Measurements from ENCODE around the gene SPA17. TPM values are rescaled to one million over a fixed set of nuclear protein-coding genes. Genes with fewer than 3 reads are reported as not detected.

Gene SPA17
- total RNA-seq, 1 donor from 2014 or later: not detected

DNA sequence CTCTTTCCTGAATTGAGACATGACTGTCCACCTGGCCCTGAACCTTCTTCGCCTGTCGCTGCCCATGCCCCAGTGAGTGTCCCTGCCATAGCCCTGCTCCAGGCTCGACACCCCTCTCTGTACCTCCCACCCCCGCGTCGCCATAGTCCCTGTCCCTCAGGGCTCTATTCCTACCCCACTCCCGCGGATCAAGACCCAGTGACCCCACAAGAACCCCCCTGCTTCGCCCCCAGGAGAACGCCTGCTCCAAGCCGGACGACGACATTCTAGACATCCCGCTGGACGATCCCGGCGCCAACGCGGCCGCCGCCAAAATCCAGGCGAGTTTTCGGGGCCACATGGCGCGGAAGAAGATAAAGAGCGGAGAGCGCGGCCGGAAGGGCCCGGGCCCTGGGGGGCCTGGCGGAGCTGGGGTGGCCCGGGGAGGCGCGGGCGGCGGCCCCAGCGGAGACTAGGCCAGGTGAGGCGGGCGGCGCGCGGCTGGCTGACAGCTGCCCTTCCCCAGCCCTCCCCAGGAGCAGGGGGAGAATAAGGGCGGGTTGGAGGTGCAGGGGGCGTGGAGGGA lies 71.6 kb downstream of the SPA17 start:
- Histone ChIP-seq H3K4me3 (peak overlapping the region in 1 of 2 donors; percentile 55), H3K9me3 (no peaks in the 10 kb centered on the region)
- intact Hi-C loops (cut with DNase I): no loop called here

DNA sequence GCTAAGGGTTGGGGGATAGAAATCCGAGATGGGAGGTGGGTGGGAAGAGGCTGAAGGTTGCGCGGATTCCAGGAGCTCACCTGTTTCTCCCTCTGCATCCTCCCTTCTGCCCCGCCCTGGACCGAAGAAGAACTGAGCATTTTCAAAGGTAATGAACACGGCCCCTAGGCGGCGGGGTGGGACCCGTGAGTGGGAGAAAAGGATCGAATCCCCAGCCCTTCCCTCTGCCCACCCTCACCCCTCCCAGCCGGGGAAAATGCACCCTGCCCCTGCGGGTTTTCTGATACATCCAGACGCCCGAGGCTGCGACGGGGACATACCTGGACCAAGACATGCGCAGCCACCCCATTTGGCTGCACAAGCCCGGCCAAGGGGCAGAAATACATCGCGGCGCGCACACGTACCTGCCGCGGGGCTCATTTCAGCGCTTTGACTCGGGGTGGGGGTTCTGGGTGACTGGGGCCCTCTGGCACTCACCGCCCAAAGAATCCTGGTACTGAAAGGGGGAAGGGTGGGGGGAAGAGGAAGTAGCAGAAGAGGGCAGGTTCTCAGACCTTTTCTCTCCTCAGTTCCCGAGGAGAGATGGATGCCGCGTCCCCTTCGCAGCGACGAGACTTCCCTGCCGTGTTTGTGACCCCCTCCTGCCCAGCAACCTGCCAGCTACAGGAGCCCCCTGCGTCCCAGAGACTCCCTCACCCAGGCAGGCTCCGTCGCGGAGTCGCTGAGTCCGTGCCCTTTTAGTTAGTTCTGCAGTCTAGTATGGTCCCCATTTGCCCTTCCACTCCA lies 72.3 kb downstream of the SPA17 start:
- Histone ChIP-seq H3K4me3 (peak overlapping the region; percentile 41 to 55), H3K9me3 (no peaks in the 10 kb centered on the region), H3K4me1 (peaks cover 0 to 6% of the 10 kb centered on the region in 2 donors), H3K27me3 (peaks cover 8% of the 10 kb centered on the region), H3K27ac (no peak overlapping the region), H3K36me3 (no peaks in the 10 kb centered on the region)
- peak in 1 of 2 donors; percentile 63 for DNase-seq (ENCODE audit: low spot score in 2 of 2)
- TF ChIP-seq, protein P1, sequence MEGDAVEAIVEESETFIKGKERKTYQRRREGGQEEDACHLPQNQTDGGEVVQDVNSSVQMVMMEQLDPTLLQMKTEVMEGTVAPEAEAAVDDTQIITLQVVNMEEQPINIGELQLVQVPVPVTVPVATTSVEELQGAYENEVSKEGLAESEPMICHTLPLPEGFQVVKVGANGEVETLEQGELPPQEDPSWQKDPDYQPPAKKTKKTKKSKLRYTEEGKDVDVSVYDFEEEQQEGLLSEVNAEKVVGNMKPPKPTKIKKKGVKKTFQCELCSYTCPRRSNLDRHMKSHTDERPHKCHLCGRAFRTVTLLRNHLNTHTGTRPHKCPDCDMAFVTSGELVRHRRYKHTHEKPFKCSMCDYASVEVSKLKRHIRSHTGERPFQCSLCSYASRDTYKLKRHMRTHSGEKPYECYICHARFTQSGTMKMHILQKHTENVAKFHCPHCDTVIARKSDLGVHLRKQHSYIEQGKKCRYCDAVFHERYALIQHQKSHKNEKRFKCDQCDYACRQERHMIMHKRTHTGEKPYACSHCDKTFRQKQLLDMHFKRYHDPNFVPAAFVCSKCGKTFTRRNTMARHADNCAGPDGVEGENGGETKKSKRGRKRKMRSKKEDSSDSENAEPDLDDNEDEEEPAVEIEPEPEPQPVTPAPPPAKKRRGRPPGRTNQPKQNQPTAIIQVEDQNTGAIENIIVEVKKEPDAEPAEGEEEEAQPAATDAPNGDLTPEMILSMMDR (IDR thresholded peaks at IDR 0.05): no peak
- intact Hi-C loops (cut with DNase I): no loop called here

More for the DNA sequence above, 71.6 kb downstream of the SPA17 start:
- no peak overlapping the region for H3K27ac ChIP-seq
- no peaks in the 10 kb centered on the region for H3K36me3 ChIP-seq
- H3K4me1 ChIP-seq: peaks cover 6 to 11% of the 10 kb centered on the region in 2 donors
- H3K27me3 ChIP-seq: peaks cover 8% of the 10 kb centered on the region
- DNase-seq (ENCODE audit: low spot score in 2 of 2): peak in 1 of 2 donors; percentile 19
- TF ChIP-seq, protein P1 (IDR thresholded peaks at IDR 0.05): no peak

DNA sequence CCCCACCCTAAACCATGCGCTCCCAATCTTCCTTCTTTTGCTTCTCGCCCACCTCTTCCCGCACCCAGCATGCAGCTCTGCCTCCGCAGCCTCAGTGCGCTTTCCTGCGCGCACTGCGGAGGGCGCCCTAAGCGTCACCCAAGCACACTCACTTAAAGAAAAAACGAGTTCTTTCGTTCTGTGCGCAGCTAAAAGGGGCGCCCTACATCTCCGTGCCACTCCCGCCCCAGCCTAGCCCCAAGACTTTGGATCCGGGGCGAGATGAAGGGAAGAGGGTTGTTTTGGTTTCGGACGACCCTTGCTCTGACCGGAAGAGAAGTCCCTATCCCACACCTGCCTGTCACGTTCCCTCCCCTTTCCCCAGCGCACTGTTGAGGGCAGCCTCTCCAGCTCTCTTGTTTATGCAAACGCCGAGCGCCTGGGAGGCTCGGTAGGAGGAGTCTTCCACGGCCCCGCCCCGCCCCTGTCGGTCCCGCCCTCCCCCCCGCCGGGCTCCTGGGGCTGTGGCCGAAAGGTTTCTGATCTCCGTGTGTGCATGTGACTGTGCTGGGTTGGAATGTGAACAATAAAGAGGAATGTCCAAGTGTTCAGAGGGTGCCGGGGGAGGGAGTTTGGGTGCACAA lies 73.0 kb downstream of the SPA17 start:
- TF ChIP-seq, protein P1 (IDR thresholded peaks at IDR 0.05): peak in 2 of 3 experiments; percentile 15 to 44
- DNase-seq (ENCODE audit: low spot score in 2 of 2): peak in 1 of 2 donors; percentile 74
- H3K27me3 ChIP-seq: peaks cover 8% of the 10 kb centered on the region
- H3K27ac ChIP-seq: no peak overlapping the region
- H3K4me3 ChIP-seq: peak overlapping the region; percentile 41 to 55
- H3K9me3 ChIP-seq: no peaks in the 10 kb centered on the region
- peaks cover 0 to 6% of the 10 kb centered on the region in 2 donors for H3K4me1 ChIP-seq
- intact Hi-C loops (cut with DNase I): no loop called here
- H3K36me3 ChIP-seq: no peaks in the 10 kb centered on the region

Other genes with a start within 250 kb of the SPA17 start
- not detected for gene OR8B4, start 249.0 kb upstream of the SPA17 start, total RNA-seq
- gene OR8B8, start 228.2 kb upstream of the SPA17 start, total RNA-seq: not detected
- not detected for gene OR8B12, start 130.2 kb upstream of the SPA17 start, total RNA-seq
- not detected for gene OR8A1, start 103.9 kb upstream of the SPA17 start, total RNA-seq
- not detected for gene PANX3, start 62.5 kb upstream of the SPA17 start, total RNA-seq
- gene TBRG1, start 51.0 kb upstream of the SPA17 start, total RNA-seq: 21.2 TPM
- 4.8 TPM for gene SIAE, start 165 bp upstream of the SPA17 start, total RNA-seq
- gene NRGN, start 66.0 kb downstream of the SPA17 start, total RNA-seq: 5.3 TPM
- gene VSIG2, start 78.4 kb downstream of the SPA17 start, total RNA-seq: not detected
- gene ESAM, start 88.4 kb downstream of the SPA17 start, total RNA-seq: 257 TPM
- gene MSANTD2, start 126.5 kb downstream of the SPA17 start, total RNA-seq: 21.4 TPM
- gene ROBO3, start 191.5 kb downstream of the SPA17 start, total RNA-seq: 37.5 TPM
- gene ROBO4, start 224.0 kb downstream of the SPA17 start, total RNA-seq: 51.5 TPM
- gene HEPN1, start 245.3 kb downstream of the SPA17 start, total RNA-seq: not detected